Endothelial cell (in vitro differentiated cells): ENCODE data around the gene PLIN5. TPM values are rescaled to one million over a fixed set of nuclear protein-coding genes. Genes with fewer than 3 reads are reported as not detected.

Source experiments
- DNase-seq: peaks from one replicate; pipeline ENCODE4 v3.0.0; 2021; ENCODE audit warnings: low spot score
- H3K27ac Mint-ChIP-seq: one replicate; pipeline ENCODE4 v1.8.0; 2021; ENCODE audit warnings: mixed read lengths, inconsistent platforms; ENCODE audit not compliant: unreplicated experiment
- H3K27me3 Mint-ChIP-seq: one replicate; pipeline ENCODE4 v1.8.0; 2021; ENCODE audit warnings: mild to moderate bottlenecking, moderate library complexity, mixed read lengths, inconsistent platforms; ENCODE audit not compliant: unreplicated experiment
- H3K36me3 Mint-ChIP-seq: one replicate; pipeline ENCODE4 v1.8.0; 2021; ENCODE audit warnings: mild to moderate bottlenecking, low read depth, mixed read lengths, inconsistent platforms; ENCODE audit not compliant: unreplicated experiment
- H3K4me1 Mint-ChIP-seq: one replicate; pipeline ENCODE4 v1.8.0; 2021; ENCODE audit warnings: mild to moderate bottlenecking, mixed read lengths, inconsistent platforms; ENCODE audit not compliant: unreplicated experiment
- H3K4me3 Mint-ChIP-seq: one replicate; pipeline ENCODE4 v1.8.0; 2021; ENCODE audit warnings: mild to moderate bottlenecking, mixed read lengths, inconsistent platforms; ENCODE audit not compliant: unreplicated experiment
- H3K9me3 Mint-ChIP-seq: one replicate; pipeline ENCODE4 v1.8.0; 2021; ENCODE audit warnings: mixed read lengths, inconsistent platforms; ENCODE audit not compliant: unreplicated experiment
- CTCF ChIP-seq: fragments of 200-600 bp; sonication (generic); IDR thresholded peaks from one replicate; pipeline ENCODE4 v1.5.0; 2021; ENCODE audit warnings: antibody characterized with exemption; ENCODE audit not compliant: unreplicated experiment
- long read RNA-seq: library from polyadenylated mRNA; unstranded; transcript quantifications from one replicate; pipeline ENCODE4 v2.0.0, GENCODE V29; 2020; ENCODE audit not compliant: unreplicated experiment
- total RNA-seq: library from RNA; stranded (reverse); fragmentation: NEBNext Ultra II Directional; extraction: Animal tissue kit (Norgen Biotek cat#: 25700); gene quantifications from one replicate; pipeline ENCODE4 v1.2.1, GENCODE V29; 2021; ENCODE audit not compliant: unreplicated experiment

The PLIN5 gene, protein sequence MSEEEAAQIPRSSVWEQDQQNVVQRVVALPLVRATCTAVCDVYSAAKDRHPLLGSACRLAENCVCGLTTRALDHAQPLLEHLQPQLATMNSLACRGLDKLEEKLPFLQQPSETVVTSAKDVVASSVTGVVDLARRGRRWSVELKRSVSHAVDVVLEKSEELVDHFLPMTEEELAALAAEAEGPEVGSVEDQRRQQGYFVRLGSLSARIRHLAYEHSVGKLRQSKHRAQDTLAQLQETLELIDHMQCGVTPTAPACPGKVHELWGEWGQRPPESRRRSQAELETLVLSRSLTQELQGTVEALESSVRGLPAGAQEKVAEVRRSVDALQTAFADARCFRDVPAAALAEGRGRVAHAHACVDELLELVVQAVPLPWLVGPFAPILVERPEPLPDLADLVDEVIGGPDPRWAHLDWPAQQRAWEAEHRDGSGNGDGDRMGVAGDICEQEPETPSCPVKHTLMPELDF
- 0.64 TPM for total RNA-seq
- long read RNA-seq, result 0 reads

- Mint-ChIP-seq H3K36me3 (no peaks in the 10 kb centered on the region), H3K4me1 (peaks cover 4% of the 10 kb centered on the region), H3K27me3 (peaks cover 3% of the 10 kb centered on the region), H3K9me3 (no peaks in the 10 kb centered on the region), H3K27ac (peak within 1 kb of the TSS; percentile 64), H3K4me3 (no peak within 1 kb of the TSS)
- TF ChIP-seq CTCF, result no peak
- DNase-seq, result peak; percentile 77
These were observed at the start of gene PLIN5 for GRCh38 chr19:4534836-4535658. TSS of gene PLIN5 (minus strand) at chr19:4535224. CDS start at chr19:4534074, 1,150 bp downstream.

- Mint-ChIP-seq H3K4me1 (peaks cover 7% of the 10 kb centered on the region), H3K9me3 (no peaks in the 10 kb centered on the region), H3K27ac (no peak overlapping the region), H3K27me3 (peaks cover 16% of the 10 kb centered on the region), H3K4me3 (no peak overlapping the region), H3K36me3 (no peaks in the 10 kb centered on the region)
- peak; percentile 53 for DNase-seq
- no peak for TF ChIP-seq CTCF
These were observed 49.1 kb upstream of the PLIN5 start for GRCh38 chr19:4583961-4584669.

- Mint-ChIP-seq H3K36me3 (no peaks in the 10 kb centered on the region), H3K9me3 (no peaks in the 10 kb centered on the region), H3K4me1 (peaks cover 7% of the 10 kb centered on the region), H3K27ac (no peak overlapping the region), H3K27me3 (peaks cover 20% of the 10 kb centered on the region), H3K4me3 (no peak overlapping the region)
- TF ChIP-seq CTCF, result no peak
- DNase-seq, result no peak
These were observed 48.2 kb upstream of the PLIN5 start for GRCh38 chr19:4582980-4583842.

- no peak for DNase-seq
- Mint-ChIP-seq H3K4me1 (peaks cover 10% of the 10 kb centered on the region), H3K27me3 (peaks cover 20% of the 10 kb centered on the region), H3K27ac (peak overlapping the region; percentile 23), H3K4me3 (peak overlapping the region; percentile 78), H3K9me3 (no peaks in the 10 kb centered on the region), H3K36me3 (no peaks in the 10 kb centered on the region)
- no peak for TF ChIP-seq CTCF
These were observed 46.9 kb upstream of the PLIN5 start for GRCh38 chr19:4581666-4582553.
